ENCODE results near the gene HSP90AB1.

Gene HSP90AB1

GRCh38 chr6:44237813-44238433 is 9.0 kb upstream of the HSP90AB1 start (continued):
- TF ChIP-seq ZNF76 (tag by site-specific recombination; IDR thresholded peaks at IDR 0.05; ENCODE audit: borderline replicate concordance, low read depth) (peak; percentile 64; the same call in 1 of the 2 replicates), ZNF391 (tag by site-specific recombination; IDR thresholded peaks at IDR 0.05; ENCODE audit: borderline replicate concordance, low read depth) (0 out of 2 replicates have a peak, but pooled peaks have one; percentile 41), GLI2 (tag by site-specific recombination; IDR thresholded peaks at IDR 0.05; ENCODE audit: borderline replicate concordance, low read depth) (no peak), ZNF544 (tag by site-specific recombination; IDR thresholded peaks at IDR 0.05) (no peak), ZNF48 (tag by site-specific recombination; IDR thresholded peaks at IDR 0.05) (no peak), YY2 (tag by site-specific recombination; IDR thresholded peaks at IDR 0.05) (no peak; the same call in 1 of the 2 replicates), GFI1B (tag by site-specific recombination; IDR thresholded peaks at IDR 0.05) (no peak), PRDM2 (tag by site-specific recombination; IDR thresholded peaks at IDR 0.05; ENCODE audit: borderline replicate concordance) (peak; percentile 93; the same call in 1 of the 2 replicates), ZNF488 (tag by site-specific recombination; IDR thresholded peaks at IDR 0.05) (no peak), ZNF513 (tag by site-specific recombination; IDR thresholded peaks at IDR 0.05) (no peak), ZNF404 (tag by site-specific recombination; IDR thresholded peaks at IDR 0.05) (no peak), GLI4 (tag by site-specific recombination; IDR thresholded peaks at IDR 0.05) (no peak), HOXD13 (CRISPR knock-in tag; IDR thresholded peaks at IDR 0.05; ENCODE audit: borderline replicate concordance) (no peak), ZNF701 (tag by site-specific recombination; IDR thresholded peaks at IDR 0.05) (no peak), ZNF248 (tag by site-specific recombination; IDR thresholded peaks at IDR 0.05) (no peak), MZF1 (tag by site-specific recombination; IDR thresholded peaks at IDR 0.05; ENCODE audit: borderline replicate concordance) (0 out of 2 replicates have a peak, but pooled peaks have one; percentile 51), ZFP69B (tag by site-specific recombination; IDR thresholded peaks at IDR 0.05) (peak; percentile 35; the same call in 1 of the 2 replicates), KLF17 (tag by site-specific recombination; IDR thresholded peaks at IDR 0.05) (peak; percentile 93), ZNF132 (tag by site-specific recombination; IDR thresholded peaks at IDR 0.05; ENCODE audit: borderline replicate concordance) (no peak), ZNF112 (tag by site-specific recombination; IDR thresholded peaks at IDR 0.05) (no peak), ZNF302 (tag by site-specific recombination; IDR thresholded peaks at IDR 0.05; ENCODE audit: low read depth) (no peak), PRDM4 (tag by site-specific recombination; IDR thresholded peaks at IDR 0.05) (0 out of 2 replicates have a peak, but pooled peaks have one; percentile 10), MEIS1 (CRISPR knock-in tag; IDR thresholded peaks at IDR 0.05; ENCODE audit: borderline replicate concordance) (no peak), ZNF639 (tag by site-specific recombination; IDR thresholded peaks at IDR 0.05) (peak; percentile 26; the same call in 1 of the 2 replicates)
